K562 (cell line): ENCODE results near the gene RPS8. TPM values are rescaled to one million over a fixed set of nuclear protein-coding genes. Genes with fewer than 3 reads are reported as not detected.

Experiments used
- C11orf30 ChIP-seq: fragments of 450-650 bp; IDR thresholded peaks from 2 replicates; pipeline ENCODE4 v1.6.1; 2016; ENCODE audit warnings: low read depth, mild to moderate bottlenecking
- CAMTA2 ChIP-seq: fragments of 250-450 bp; sonication (Bioruptor Pico); conservative IDR thresholded peaks from 2 replicates; pipeline ENCODE4 v1.5.1; 2022
- CHD2 ChIP-seq: IDR thresholded peaks from 2 replicates; pipeline ENCODE4 v1.6.1; 2011; ENCODE audit warnings: low read depth, low read length
- MCM3 ChIP-seq: fragments of 450-650 bp; IDR thresholded peaks from 2 replicates; pipeline ENCODE4 v1.6.1; 2016
- MYNN ChIP-seq, 2 experiments: sonication (generic); formaldehyde crosslinking in 1 of 2; IDR thresholded peaks; 2 replicates each; pipeline versions ENCODE4 v1.5.0 to v1.6.1; 2016 to 2020; ENCODE audit warnings: antibody characterized with exemption in 1 of 2, missing genetic modification reagents in 1 of 2
- OTX1 ChIP-seq: fragments of 450-650 bp; formaldehyde crosslinking; IDR thresholded peaks from 2 replicates; pipeline ENCODE4 v1.4.0; 2022; ENCODE audit warnings: mild to moderate bottlenecking
- POLR3G ChIP-seq: IDR thresholded peaks from 2 replicates; pipeline ENCODE4 v1.6.1; 2011; ENCODE audit not compliant: insufficient read length, insufficient replicate concordance; ENCODE audit errors: extremely low read depth
- RBM14 ChIP-seq: fragments of 200-400 bp; formaldehyde crosslinking; IDR thresholded peaks from 2 replicates; pipeline ENCODE4 v1.6.1; 2018; ENCODE audit warnings: low read depth, mild to moderate bottlenecking, low read length, moderate library complexity, borderline replicate concordance; ENCODE audit not compliant: insufficient read depth
- SIRT6 ChIP-seq: IDR thresholded peaks from one replicate; pipeline ENCODE4 v1.6.1; 2012; ENCODE audit warnings: low read depth, mild to moderate bottlenecking, control low read depth, inconsistent platforms, low read length, moderate library complexity
- TBL1XR1 ChIP-seq, 2 experiments: IDR thresholded peaks; 2 replicates each; pipeline ENCODE4 v1.6.1; 2012; ENCODE audit warnings: improper control_type of control experiment in 2 of 2, low read length in 2 of 2, mild to moderate bottlenecking in 1 of 2
- ZKSCAN1 ChIP-seq: fragments of 150-350 bp; IDR thresholded peaks from 2 replicates; pipeline ENCODE4 v1.6.1; 2016; ENCODE audit warnings: low read depth, low read length
- ZNF3 ChIP-seq: fragments of 250-450 bp; sonication (Bioruptor Pico); IDR thresholded peaks from 2 replicates; pipeline ENCODE4 v1.5.0; 2021; ENCODE audit warnings: mild to moderate bottlenecking, moderate library complexity
- ZNF57 ChIP-seq: fragments of 450-650 bp; formaldehyde crosslinking; IDR thresholded peaks from 2 replicates; pipeline ENCODE4 v1.4.0; 2020; ENCODE audit warnings: mild to moderate bottlenecking, moderate library complexity
- polyA plus RNA-seq, 8 experiments: library from polyadenylated mRNA; depleted of rRNA in 4 of 8; stranded (reverse) in 5 of 8; unstranded in 3 of 8; fragments of >200 nt; fragmentation: Nextera tagmentation in 2 of 8; fragmentation: Illumina TruSeq in 1 of 8; extraction: Ambion mirVana in 2 of 8; extraction: Trizol in 1 of 8; gene quantifications; 2 replicates each; pipeline versions ENCODE4 v1.2.1 to v1.2.3, GENCODE V29; 2011 to 2014; ENCODE audit warnings: inconsistent platforms in 1 of 8, missing spikeins in 1 of 8
- total RNA-seq, 7 experiments: library from RNA; depleted of rRNA in 6 of 7; stranded (reverse); fragments of >200 nt in 6 of 7; fragmentation: Illumina TruSeq in 2 of 7; extraction: Trizol in 2 of 7; gene quantifications; 2 replicates each; pipeline versions ENCODE4 v1.2.1 to v1.2.3, GENCODE V29; 2011 to 2021; ENCODE audit warnings: low replicate concordance in 1 of 7
- TF ChIP-seq, protein P1 (sequence below), 2 experiments: fragments of 450-650 bp; IDR thresholded peaks; 2 replicates each; pipeline ENCODE4 v1.6.1; 2016; ENCODE audit warnings: mild to moderate bottlenecking in 2 of 2, borderline replicate concordance in 1 of 2, low read depth in 1 of 2, moderate library complexity in 1 of 2
- TF ChIP-seq, protein P2 (sequence below): IDR thresholded peaks from 2 replicates; pipeline ENCODE4 v1.6.1; 2011; ENCODE audit not compliant: insufficient read length; ENCODE audit errors: extremely low read depth
- TF ChIP-seq, protein P3 (sequence below): fragments of 450-650 bp; IDR thresholded peaks from 2 replicates; pipeline ENCODE4 v1.7.1; 2018; ENCODE audit warnings: mild to moderate bottlenecking, low read depth; ENCODE audit not compliant: partially characterized antibody

The RPS8 gene
- total and polyA plus RNA-seq, 9 of the 15 experiments (the other 6 are each of a cell fraction or from before 2014, with no cell fraction given): 2,431 to 4,168 (median 3,109) TPM

DNA sequence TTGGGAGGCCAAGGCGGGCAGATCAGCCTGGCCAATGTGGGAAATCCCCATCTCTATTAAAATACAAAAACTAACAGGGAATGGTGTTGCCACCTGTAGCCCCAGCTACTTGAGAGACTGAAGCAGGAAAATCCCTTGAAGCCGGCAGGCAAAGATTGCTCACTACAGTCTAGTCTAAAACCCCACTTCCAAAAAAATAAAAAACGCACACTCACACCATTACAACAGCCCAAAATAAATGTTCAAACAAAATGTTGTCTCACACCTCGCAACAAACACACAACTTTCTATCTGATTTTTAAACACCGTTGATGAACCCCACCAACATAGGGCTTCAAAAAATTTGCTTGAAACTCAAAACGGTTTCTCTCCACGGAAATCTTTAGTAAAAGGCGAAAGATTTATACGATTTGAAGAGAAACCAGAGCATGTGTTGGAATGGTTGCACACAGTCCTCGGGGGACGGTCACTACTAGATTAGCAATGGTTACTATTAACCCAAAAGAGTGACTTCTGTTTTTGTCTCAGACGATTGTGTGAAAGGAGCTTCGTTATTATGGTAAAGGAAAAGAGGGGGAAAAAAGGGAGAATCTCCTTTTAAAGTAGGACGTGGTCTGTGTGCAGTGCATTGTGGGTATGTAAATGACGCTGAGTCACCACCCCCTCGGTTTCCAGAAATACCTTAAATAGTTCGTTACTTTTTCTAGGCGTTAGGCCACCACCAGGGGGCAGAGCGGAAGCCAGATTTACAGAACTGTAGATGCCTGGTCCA, 44.4 kb upstream of the RPS8 start, which contains the start of gene RNU5D-1 (continued):
- TF ChIP-seq, protein P1, sequence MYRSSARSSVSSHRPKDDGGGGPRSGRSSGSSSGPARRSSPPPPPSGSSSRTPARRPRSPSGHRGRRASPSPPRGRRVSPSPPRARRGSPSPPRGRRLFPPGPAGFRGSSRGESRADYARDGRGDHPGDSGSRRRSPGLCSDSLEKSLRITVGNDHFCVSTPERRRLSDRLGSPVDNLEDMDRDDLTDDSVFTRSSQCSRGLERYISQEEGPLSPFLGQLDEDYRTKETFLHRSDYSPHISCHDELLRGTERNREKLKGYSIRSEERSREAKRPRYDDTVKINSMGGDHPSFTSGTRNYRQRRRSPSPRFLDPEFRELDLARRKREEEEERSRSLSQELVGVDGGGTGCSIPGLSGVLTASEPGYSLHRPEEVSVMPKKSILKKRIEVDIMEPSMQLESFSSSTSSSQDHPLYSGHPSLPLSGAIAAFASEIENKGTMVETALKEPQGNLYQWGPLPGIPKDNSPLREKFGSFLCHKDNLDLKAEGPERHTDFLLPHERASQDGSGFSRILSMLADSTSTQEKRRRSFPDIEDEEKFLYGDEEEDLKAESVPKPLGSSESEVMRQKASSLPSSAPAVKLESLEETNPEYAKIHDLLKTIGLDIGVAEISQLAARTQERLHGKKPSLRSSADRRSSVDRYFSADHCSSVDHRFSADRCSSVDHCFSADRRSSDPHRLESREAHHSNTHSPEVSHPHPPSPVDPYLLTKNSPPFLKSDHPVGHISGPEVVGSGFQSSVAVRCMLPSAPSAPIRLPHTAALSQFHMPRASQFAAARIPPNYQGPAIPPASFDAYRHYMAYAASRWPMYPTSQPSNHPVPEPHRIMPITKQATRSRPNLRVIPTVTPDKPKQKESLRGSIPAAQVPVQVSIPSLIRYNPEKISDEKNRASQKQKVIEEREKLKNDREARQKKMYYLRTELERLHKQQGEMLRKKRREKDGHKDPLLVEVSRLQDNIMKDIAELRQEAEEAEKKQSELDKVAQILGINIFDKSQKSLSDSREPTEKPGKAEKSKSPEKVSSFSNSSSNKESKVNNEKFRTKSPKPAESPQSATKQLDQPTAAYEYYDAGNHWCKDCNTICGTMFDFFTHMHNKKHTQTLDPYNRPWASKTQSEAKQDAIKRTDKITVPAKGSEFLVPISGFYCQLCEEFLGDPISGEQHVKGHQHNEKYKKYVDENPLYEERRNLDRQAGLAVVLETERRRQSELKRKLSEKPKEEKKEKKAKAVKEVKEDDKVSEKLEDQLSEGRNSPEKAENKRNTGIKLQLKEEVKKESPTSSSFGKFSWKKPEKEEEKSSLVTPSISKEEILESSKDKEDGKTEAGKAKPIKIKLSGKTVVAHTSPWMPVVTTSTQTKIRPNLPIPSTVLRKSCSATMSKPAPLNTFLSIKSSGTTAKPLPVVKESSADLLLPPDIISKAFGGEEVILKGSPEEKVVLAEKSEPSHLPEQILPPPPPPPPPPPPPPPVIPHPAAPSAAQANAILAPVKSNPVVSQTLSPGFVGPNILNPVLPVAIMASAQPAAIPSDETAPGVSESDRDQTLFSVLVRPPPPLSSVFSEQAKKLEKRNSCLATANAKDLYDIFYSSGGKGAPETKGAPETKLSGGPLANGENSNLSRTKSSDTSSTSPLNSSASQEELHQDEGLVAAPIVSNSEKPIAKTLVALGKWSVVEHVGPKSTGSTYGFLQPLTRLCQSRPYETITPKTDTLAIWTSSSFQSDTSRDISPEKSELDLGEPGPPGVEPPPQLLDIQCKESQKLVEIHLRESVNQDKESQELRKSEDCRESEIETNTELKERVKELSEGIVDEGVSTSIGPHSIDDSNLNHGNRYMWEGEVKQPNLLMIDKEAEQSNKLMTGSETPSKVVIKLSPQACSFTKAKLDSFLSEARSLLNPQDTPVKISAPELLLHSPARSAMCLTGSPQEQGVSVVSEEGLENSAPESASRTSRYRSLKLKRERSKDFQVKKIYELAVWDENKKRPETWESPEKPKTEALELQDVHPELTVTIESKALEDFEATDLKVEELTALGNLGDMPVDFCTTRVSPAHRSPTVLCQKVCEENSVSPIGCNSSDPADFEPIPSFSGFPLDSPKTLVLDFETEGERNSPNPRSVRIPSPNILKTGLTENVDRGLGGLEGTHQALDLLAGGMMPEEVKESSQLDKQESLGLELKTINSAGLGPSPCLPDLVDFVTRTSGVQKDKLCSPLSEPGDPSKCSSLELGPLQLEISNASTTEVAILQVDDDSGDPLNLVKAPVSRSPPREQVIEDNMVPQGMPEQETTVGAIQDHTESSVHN (IDR thresholded peaks at IDR 0.05; ENCODE audit: borderline replicate concordance in 1 of 2, low read depth in 1 of 2): peak; percentile 61 to 99; a peak in 2 of 4 replicates
- TF ChIP-seq ZNF3 (CRISPR knock-in tag) (peak; percentile 96), OTX1 (CRISPR knock-in tag) (peak; percentile 100), POLR3G (no peak), C11orf30 (peak; percentile 94), CHD2 (peak; percentile 70), ZNF57 (CRISPR knock-in tag) (peak; percentile 97), MYNN (IDR thresholded peaks at IDR 0.05) (peak; percentile 82), MYNN (CRISPR knock-in tag; IDR thresholded peaks at IDR 0.05) (no peak), ZKSCAN1 (peak; percentile 81; the same call in 1 of the 2 replicates), SIRT6 (no peak), TBL1XR1 (IDR thresholded peaks at IDR 0.05; ENCODE audit: low read length in 2 of 2) (peak; percentile 90 to 96), CAMTA2 (CRISPR knock-in tag) (peak; percentile 99), MCM3 (no peak), RBM14 (no peak)
- TF ChIP-seq, protein P2, sequence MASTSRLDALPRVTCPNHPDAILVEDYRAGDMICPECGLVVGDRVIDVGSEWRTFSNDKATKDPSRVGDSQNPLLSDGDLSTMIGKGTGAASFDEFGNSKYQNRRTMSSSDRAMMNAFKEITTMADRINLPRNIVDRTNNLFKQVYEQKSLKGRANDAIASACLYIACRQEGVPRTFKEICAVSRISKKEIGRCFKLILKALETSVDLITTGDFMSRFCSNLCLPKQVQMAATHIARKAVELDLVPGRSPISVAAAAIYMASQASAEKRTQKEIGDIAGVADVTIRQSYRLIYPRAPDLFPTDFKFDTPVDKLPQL: peak; percentile 99
- TF ChIP-seq, protein P3, sequence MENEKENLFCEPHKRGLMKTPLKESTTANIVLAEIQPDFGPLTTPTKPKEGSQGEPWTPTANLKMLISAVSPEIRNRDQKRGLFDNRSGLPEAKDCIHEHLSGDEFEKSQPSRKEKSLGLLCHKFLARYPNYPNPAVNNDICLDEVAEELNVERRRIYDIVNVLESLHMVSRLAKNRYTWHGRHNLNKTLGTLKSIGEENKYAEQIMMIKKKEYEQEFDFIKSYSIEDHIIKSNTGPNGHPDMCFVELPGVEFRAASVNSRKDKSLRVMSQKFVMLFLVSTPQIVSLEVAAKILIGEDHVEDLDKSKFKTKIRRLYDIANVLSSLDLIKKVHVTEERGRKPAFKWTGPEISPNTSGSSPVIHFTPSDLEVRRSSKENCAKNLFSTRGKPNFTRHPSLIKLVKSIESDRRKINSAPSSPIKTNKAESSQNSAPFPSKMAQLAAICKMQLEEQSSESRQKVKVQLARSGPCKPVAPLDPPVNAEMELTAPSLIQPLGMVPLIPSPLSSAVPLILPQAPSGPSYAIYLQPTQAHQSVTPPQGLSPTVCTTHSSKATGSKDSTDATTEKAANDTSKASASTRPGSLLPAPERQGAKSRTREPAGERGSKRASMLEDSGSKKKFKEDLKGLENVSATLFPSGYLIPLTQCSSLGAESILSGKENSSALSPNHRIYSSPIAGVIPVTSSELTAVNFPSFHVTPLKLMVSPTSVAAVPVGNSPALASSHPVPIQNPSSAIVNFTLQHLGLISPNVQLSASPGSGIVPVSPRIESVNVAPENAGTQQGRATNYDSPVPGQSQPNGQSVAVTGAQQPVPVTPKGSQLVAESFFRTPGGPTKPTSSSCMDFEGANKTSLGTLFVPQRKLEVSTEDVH: peak; percentile 33
